ENCODE measurements around the gene TTC34. TPM values are rescaled to one million over a fixed set of nuclear protein-coding genes. Genes with fewer than 3 reads are reported as not detected.

TTC34 gene
- total and polyA plus RNA-seq, 9 of the 15 experiments (the other 6 are each of a cell fraction or from before 2014, with no cell fraction given) = 0.03 to 0.38 (median 0.05) TPM; not detected in 2

- H3K27me3 ChIP-seq (ENCODE audit: control insufficient read depth in 2 of 2, insufficient read depth in 2 of 2, low read length in 2 of 2) = peaks cover 6 to 32% of the 10 kb centered on the region in 2 experiments; a peak in 4 of 5 replicates
- FAIRE-seq (no peak), ATAC-seq (no peak), DNase-seq (ENCODE audit: extremely low read depth in 1 of 4, low spot score in 3 of 4) (no peak)
- H3K9me3 ChIP-seq (replicated peaks; ENCODE audit: control insufficient read depth, insufficient read depth, low read depth, low read length) = no peaks in the 10 kb centered on the region
- no peak overlapping the region for H3K27ac ChIP-seq (ENCODE audit: extremely low read depth, low read depth, low read length)
- intact Hi-C loops (cut with micrococcal nuclease) = no loop called here
- TF ChIP-seq BRD9 (IDR thresholded peaks at IDR 0.05; ENCODE audit: low read depth, partially characterized antibody) = no peak
- TF ChIP-seq CEBPG (CRISPR knock-in tag; IDR thresholded peaks at IDR 0.05) = no peak
- no peak for TF ChIP-seq CEBPG (tag; conservative IDR thresholded peaks at IDR 0.05 in 1 of 2, IDR thresholded peaks at IDR 0.05 in 1 of 2)
- TF ChIP-seq SETDB1 (IDR thresholded peaks at IDR 0.05; ENCODE audit: low read length) = no peak
- TF ChIP-seq ZNF217 (CRISPR knock-in tag; IDR thresholded peaks at IDR 0.05) = no peak
- no peak for TF ChIP-seq HIVEP1 (CRISPR knock-in tag; IDR thresholded peaks at IDR 0.05)
- TF ChIP-seq ZNF134 (CRISPR knock-in tag; conservative IDR thresholded peaks at IDR 0.05) = no peak
- no peak for TF ChIP-seq CUX1 (CRISPR knock-in tag; IDR thresholded peaks at IDR 0.05)
- TF ChIP-seq SMARCC2 (IDR thresholded peaks at IDR 0.05; ENCODE audit: low read depth) = no peak
- TF ChIP-seq ZNF583 (CRISPR knock-in tag; IDR thresholded peaks at IDR 0.05) = no peak
- TF ChIP-seq ZNF3 (CRISPR knock-in tag; IDR thresholded peaks at IDR 0.05) = no peak
- TF ChIP-seq TRIM24 (IDR thresholded peaks at IDR 0.05) = no peak
- TF ChIP-seq ELK3 (CRISPR knock-in tag; IDR thresholded peaks at IDR 0.05) = no peak
- no peak for TF ChIP-seq CTBP1 (IDR thresholded peaks at IDR 0.05; ENCODE audit: borderline replicate concordance)
- TF ChIP-seq SREBF2 (CRISPR knock-in tag; IDR thresholded peaks at IDR 0.05) = no peak
- WGBS (ENCODE audit: insufficient coverage, low coverage, missing lambda C conversion rate) = under 1% methylated on average over 27 of the region's 27 CpGs
- no peaks in the 10 kb centered on the region for H3K79me2 ChIP-seq (ENCODE audit: control insufficient read depth, insufficient read depth, low read length)
- no TSS peak for BruUV-seq (replicated peaks)
- no peak overlapping the region for H2AFZ ChIP-seq (ENCODE audit: low read depth, low read length)
- H3K4me2 ChIP-seq (ENCODE audit: insufficient read depth, low read length) = no peak overlapping the region
- no peaks in the 10 kb centered on the region for H3K9me1 ChIP-seq (ENCODE audit: control insufficient read depth, insufficient read depth, low read length)
- in situ Hi-C loops (cut with MboI) = no loop called here
- no peaks in the 10 kb centered on the region for H3K36me3 ChIP-seq (ENCODE audit: control insufficient read depth, insufficient read depth, low read length)
- ChIA-PET POLR2A (no interaction called here), CTCF (ENCODE audit: low intra/inter-chr PET ratio) (no interaction called here)
- no peak overlapping the region for H3K9ac ChIP-seq (ENCODE audit: insufficient read depth in 1 of 2, low read depth in 2 of 2, low read length in 2 of 2)
- no peak overlapping the region for H3K4me3 ChIP-seq
- H3K4me1 ChIP-seq (replicated peaks in 1 of 2; ENCODE audit: control insufficient read depth in 2 of 2, insufficient read depth in 2 of 2, low read length in 2 of 2) = no peaks in the 10 kb centered on the region
- no peaks in the 10 kb centered on the region for H4K20me1 ChIP-seq (replicated peaks; ENCODE audit: control insufficient read depth, insufficient read depth, low read length)
Observed at GRCh38 chr1:2834741-2835564, 33.5 kb upstream of the TTC34 start.
